HepG2 (cell line): Measurements from ENCODE around the gene LEFTY2. TPM values are rescaled to one million over a fixed set of nuclear protein-coding genes. Genes with fewer than 3 reads are reported as not detected.

ENCODE experiments used
- CSRNP1 ChIP-seq: sonication (generic); formaldehyde crosslinking; IDR thresholded peaks from 2 replicates; pipeline ENCODE4 v1.8.1; 2023; ENCODE audit warnings: mild to moderate bottlenecking, missing genetic modification reagents
- EED ChIP-seq: sonication (generic); formaldehyde crosslinking; IDR thresholded peaks from 2 replicates; pipeline ENCODE4 v1.5.0; 2020; ENCODE audit warnings: mild to moderate bottlenecking, missing genetic modification reagents
- HIC2 ChIP-seq: sonication (generic); formaldehyde crosslinking; IDR thresholded peaks from 2 replicates; pipeline ENCODE4 v1.9.0; 2022; ENCODE audit warnings: low read depth, missing genetic modification reagents
- MIXL1 ChIP-seq: IDR thresholded peaks from 2 replicates; pipeline ENCODE4 v1.6.1; 2016
- MYC ChIP-seq: sonication (generic); formaldehyde crosslinking; IDR thresholded peaks from 2 replicates; pipeline ENCODE4 v1.9.0; 2021; ENCODE audit warnings: missing genetic modification reagents, borderline replicate concordance
- SAP130 ChIP-seq: IDR thresholded peaks from 2 replicates; pipeline ENCODE4 v1.6.1; 2016; ENCODE audit warnings: low read depth
- TAF15 ChIP-seq: fragments of 200-400 bp; formaldehyde crosslinking; IDR thresholded peaks from one replicate; pipeline ENCODE4 v1.6.1; 2018; ENCODE audit warnings: mild to moderate bottlenecking, low read depth, low read length; ENCODE audit not compliant: poor library complexity, severe bottlenecking
- ZBTB26 ChIP-seq: IDR thresholded peaks from 2 replicates; pipeline ENCODE4 v1.6.1; 2016; ENCODE audit warnings: missing compliant biosample characterization, missing genetic modification reagents, borderline replicate concordance
- ZBTB33 ChIP-seq: sonication (generic); formaldehyde crosslinking; IDR thresholded peaks from 2 replicates; pipeline ENCODE4 v1.4.0; 2020; ENCODE audit warnings: missing genetic modification reagents
- ZBTB8A ChIP-seq: sonication (generic); formaldehyde crosslinking; IDR thresholded peaks from 2 replicates; pipeline ENCODE4 v1.4.0; 2020; ENCODE audit warnings: mild to moderate bottlenecking, low read depth, missing genetic modification reagents, borderline replicate concordance
- ZHX1 ChIP-seq: sonication (generic); formaldehyde crosslinking; IDR thresholded peaks from 2 replicates; pipeline ENCODE4 v1.8.1; 2022; ENCODE audit warnings: low read depth, mild to moderate bottlenecking, missing genetic modification reagents
- ZNF17 ChIP-seq: sonication (generic); formaldehyde crosslinking; IDR thresholded peaks from 2 replicates; pipeline ENCODE4 v1.5.0; 2020; ENCODE audit warnings: mild to moderate bottlenecking, missing genetic modification reagents
- ZNF331 ChIP-seq: sonication (generic); formaldehyde crosslinking; IDR thresholded peaks from 2 replicates; pipeline ENCODE4 v1.4.0; 2020; ENCODE audit warnings: missing genetic modification reagents
- ZNF7 ChIP-seq: IDR thresholded peaks from 2 replicates; pipeline ENCODE4 v1.6.1; 2016; ENCODE audit warnings: missing biosample characterization, missing genetic modification reagents
- ZNF800 ChIP-seq: sonication (generic); formaldehyde crosslinking; IDR thresholded peaks from 2 replicates; pipeline ENCODE4 v1.4.0; 2020; ENCODE audit warnings: missing genetic modification reagents
- polyA plus RNA-seq, 8 experiments: library from polyadenylated mRNA; depleted of rRNA in 3 of 8; stranded (reverse) in 7 of 8; unstranded in 1 of 8; fragments of >200 nt; fragmentation: Illumina TruSeq in 4 of 8; extraction: Trizol in 4 of 8; gene quantifications; 2 replicates each; pipeline versions ENCODE4 v1.2.1 to v1.2.3, GENCODE V29; 2011 to 2016; ENCODE audit warnings: low read depth in 4 of 8, missing spikeins in 1 of 8, mixed read lengths in 1 of 8; ENCODE audit not compliant: insufficient read depth in 1 of 8
- total RNA-seq, 5 experiments: library from RNA; depleted of rRNA; stranded (reverse); fragments of >200 nt; fragmentation: Illumina TruSeq; extraction: Trizol; gene quantifications; 2 replicates each; pipeline ENCODE4 v1.2.3, GENCODE V29; 2016; ENCODE audit warnings: low read depth in 1 of 5

LEFTY2 gene
- total and polyA plus RNA-seq, 2 of the 13 experiments (the other 11 are each of a cell fraction or from before 2014, with no cell fraction given): 0.13 to 0.33 TPM

GRCh38 chr1:225911191-225912130, 29.6 kb downstream of the LEFTY2 start (continued):
- peak; percentile 42; the same call in 1 of the 2 replicates for TF ChIP-seq ZNF800 (CRISPR knock-in tag)
- TF ChIP-seq ZNF331 (CRISPR knock-in tag): no peak
- no peak for TF ChIP-seq CSRNP1 (CRISPR knock-in tag)
- TF ChIP-seq HIC2 (CRISPR knock-in tag): no peak
- peak; percentile 49; the same call in 1 of the 2 replicates for TF ChIP-seq MYC
- TF ChIP-seq ZHX1 (CRISPR knock-in tag): no peak
- TF ChIP-seq ZBTB26 (CRISPR knock-in tag): 0 out of 2 replicates have a peak, but pooled peaks have one; percentile 23
- TF ChIP-seq ZNF17 (CRISPR knock-in tag): no peak
- TF ChIP-seq EED (CRISPR knock-in tag): no peak
- TF ChIP-seq SAP130 (CRISPR knock-in tag): 0 out of 2 replicates have a peak, but pooled peaks have one; percentile 23
- no peak for TF ChIP-seq ZBTB8A (CRISPR knock-in tag)
- TF ChIP-seq ZBTB33 (CRISPR knock-in tag): peak; percentile 98
- no peak for TF ChIP-seq ZNF7 (CRISPR knock-in tag)
- no peak for TF ChIP-seq MIXL1 (CRISPR knock-in tag)
- TF ChIP-seq TAF15: no peak
